PC-9 (cell line): ENCODE measurements around the gene LRCH3. TPM values are rescaled to one million over a fixed set of nuclear protein-coding genes. Genes with fewer than 3 reads are reported as not detected.

Experiments used
- BruUV-seq: library from RNA; stranded (reverse); fragments of 400-500 nt; replicated peaks from 2 replicates; lab custom pipeline; 2021; lab: Mats Ljungman, UMichigan
- CTCF ChIA-PET: fragments of 300-600 bp; sonication (Branson Sonifier 250); formaldehyde crosslinking; loops from one replicate; lab custom pipeline; 2022; ENCODE audit warnings: antibody characterized with exemption; lab: Charles Lee
- POLR2A ChIA-PET: fragments of 300-600 bp; sonication (Branson Sonifier 250); formaldehyde crosslinking; loops from one replicate; lab custom pipeline; 2022; ENCODE audit warnings: antibody characterized with exemption; ENCODE audit not compliant: unreplicated experiment; lab: Charles Lee
- DNase-seq, 2 experiments: peaks; one replicate each; pipeline versions ENCODE4 v3.0.0 to v3.0.0-alpha.2; 2015 to 2022; ENCODE audit warnings: mixed read lengths in 1 of 2
- H2AFZ ChIP-seq: fragments of 200-600 bp; sonication (generic); 2 replicates; pipeline ENCODE4 v1.8.1; 2017; ENCODE audit warnings: antibody characterized with exemption
- H3F3A ChIP-seq: fragments of 200-600 bp; sonication (generic); 2 replicates; pipeline ENCODE4 v1.8.1; 2017; ENCODE audit warnings: antibody characterized with exemption, mild to moderate bottlenecking, low read depth; ENCODE audit not compliant: insufficient read depth
- H3K27ac ChIP-seq: fragments of 200-600 bp; sonication (generic); 2 replicates; pipeline ENCODE4 v1.6.1; 2016; ENCODE audit warnings: mixed run types
- H3K27me3 ChIP-seq: fragments of 200-600 bp; sonication (generic); 2 replicates; pipeline ENCODE4 v1.6.1; 2016; ENCODE audit warnings: low read depth, mixed run types; ENCODE audit not compliant: insufficient read depth
- H3K36me3 ChIP-seq: fragments of 200-600 bp; sonication (generic); 2 replicates; pipeline ENCODE4 v1.6.1; 2016; ENCODE audit warnings: low read depth, mixed run types
- H3K4me1 ChIP-seq: fragments of 200-600 bp; sonication (generic); replicated peaks from 2 replicates; pipeline ENCODE4 v1.6.1; 2016; ENCODE audit warnings: mixed run types; ENCODE audit not compliant: insufficient read depth
- H3K4me2 ChIP-seq: fragments of 200-600 bp; sonication (generic); 2 replicates; pipeline ENCODE4 v1.6.1; 2017; ENCODE audit warnings: mixed run types
- H3K4me3 ChIP-seq: fragments of 200-600 bp; sonication (generic); 2 replicates; pipeline ENCODE4 v1.6.1; 2016; ENCODE audit warnings: mixed run types
- H3K79me2 ChIP-seq: fragments of 200-600 bp; sonication (generic); 2 replicates; pipeline ENCODE4 v1.6.1; 2017; ENCODE audit warnings: low read depth, mixed run types
- H3K9me2 ChIP-seq: fragments of 200-600 bp; sonication (generic); 2 replicates; pipeline ENCODE4 v1.8.1; 2017; ENCODE audit warnings: mild to moderate bottlenecking; ENCODE audit not compliant: insufficient read depth
- H3K9me3 ChIP-seq: fragments of 200-600 bp; sonication (generic); 2 replicates; pipeline ENCODE4 v1.8.1; 2016; ENCODE audit warnings: low read depth; ENCODE audit not compliant: insufficient read depth
- H4K20me1 ChIP-seq: fragments of 200-600 bp; sonication (generic); 2 replicates; pipeline ENCODE4 v1.8.1; 2017; ENCODE audit not compliant: insufficient read depth
- EZH2 ChIP-seq: fragments of 200-600 bp; sonication (generic); IDR thresholded peaks from 2 replicates; pipeline ENCODE4 v1.8.0; 2017; ENCODE audit warnings: antibody characterized with exemption, low read depth
- intact Hi-C: fragments of 100-400 bp; cut with micrococcal nuclease; formaldehyde crosslinking; loops from one replicate; pipeline ENCODE4 v1.10.0; 2022; ENCODE audit not compliant: unreplicated experiment
- total RNA-seq: library from RNA; stranded (reverse); gene quantifications from 2 replicates; pipeline ENCODE4 v1.2.3, GENCODE V29; 2021
- TF ChIP-seq, protein P1 (sequence below): fragments of 200-600 bp; sonication (generic); conservative IDR thresholded peaks from 2 replicates; pipeline ENCODE4 v1.6.1; 2017; ENCODE audit warnings: mixed run types, antibody characterized with exemption, mild to moderate bottlenecking, moderate library complexity

The LRCH3 gene
- total RNA-seq, 1 experiment from 2014 or later: 51.9 TPM

GRCh38 chr3:197793247-197793646 lies 2.2 kb downstream of the LRCH3 start:
- H3K9me2 ChIP-seq: no peaks in the 10 kb centered on the region; the same call in 1 of the 2 replicates
- peaks cover 10% of the 10 kb centered on the region; the same call in 1 of the 2 replicates for H4K20me1 ChIP-seq
- H3K79me2 ChIP-seq: peaks cover 70% of the 10 kb centered on the region
- no peaks in the 10 kb centered on the region for H3K27me3 ChIP-seq
- TF ChIP-seq, protein P1, sequence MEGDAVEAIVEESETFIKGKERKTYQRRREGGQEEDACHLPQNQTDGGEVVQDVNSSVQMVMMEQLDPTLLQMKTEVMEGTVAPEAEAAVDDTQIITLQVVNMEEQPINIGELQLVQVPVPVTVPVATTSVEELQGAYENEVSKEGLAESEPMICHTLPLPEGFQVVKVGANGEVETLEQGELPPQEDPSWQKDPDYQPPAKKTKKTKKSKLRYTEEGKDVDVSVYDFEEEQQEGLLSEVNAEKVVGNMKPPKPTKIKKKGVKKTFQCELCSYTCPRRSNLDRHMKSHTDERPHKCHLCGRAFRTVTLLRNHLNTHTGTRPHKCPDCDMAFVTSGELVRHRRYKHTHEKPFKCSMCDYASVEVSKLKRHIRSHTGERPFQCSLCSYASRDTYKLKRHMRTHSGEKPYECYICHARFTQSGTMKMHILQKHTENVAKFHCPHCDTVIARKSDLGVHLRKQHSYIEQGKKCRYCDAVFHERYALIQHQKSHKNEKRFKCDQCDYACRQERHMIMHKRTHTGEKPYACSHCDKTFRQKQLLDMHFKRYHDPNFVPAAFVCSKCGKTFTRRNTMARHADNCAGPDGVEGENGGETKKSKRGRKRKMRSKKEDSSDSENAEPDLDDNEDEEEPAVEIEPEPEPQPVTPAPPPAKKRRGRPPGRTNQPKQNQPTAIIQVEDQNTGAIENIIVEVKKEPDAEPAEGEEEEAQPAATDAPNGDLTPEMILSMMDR: no peak
- TF ChIP-seq EZH2: no peak
- no peaks in the 10 kb centered on the region for H3K36me3 ChIP-seq
- peak overlapping the region; percentile 66 for H3K27ac ChIP-seq
- H3K4me3 ChIP-seq: peak overlapping the region; percentile 20; the same call in 1 of the 2 replicates
- no peak overlapping the region for H2AFZ ChIP-seq
- BruUV-seq: no TSS peak
- no peaks in the 10 kb centered on the region for H3K9me3 ChIP-seq
- H3K4me1 ChIP-seq: peaks cover 49% of the 10 kb centered on the region
- ChIA-PET CTCF (interaction anchor here (1.3 kb wide), 1 partner anchor 119 kb away, joined by 3 read pairs; no protein-coding TSS in a partner anchor), POLR2A (interaction anchor here (0.5 to 0.9 kb wide), 3 partner anchors 334 to 1232 kb away, joined by 6 to 11 read pairs (median 7); no protein-coding TSS in a partner anchor)
- peak in 1 of 2 experiments; percentile 94 for DNase-seq
- H3F3A ChIP-seq: peaks cover 54% of the 10 kb centered on the region
- peak overlapping the region; percentile 66 for H3K4me2 ChIP-seq
- intact Hi-C loops: loop anchor here (1.0 kb wide), 1 partner anchor 81 kb away; no protein-coding TSS in a partner anchor

GRCh38 chr3:197794115-197794514 lies 3.1 kb downstream of the LRCH3 start:
- CTCF ChIA-PET: interaction anchor here (1.3 kb wide), 1 partner anchor 120 kb away, joined by 3 read pairs; no protein-coding TSS in a partner anchor
- H3K9me2 ChIP-seq: no peaks in the 10 kb centered on the region; the same call in 1 of the 2 replicates
- H3K4me1 ChIP-seq: peaks cover 49% of the 10 kb centered on the region
- H3K27me3 ChIP-seq: no peaks in the 10 kb centered on the region
- TF ChIP-seq, protein P1: no peak
- no peak for TF ChIP-seq EZH2
- no TSS peak for BruUV-seq
- no peak overlapping the region for H3K4me3 ChIP-seq
- H3K79me2 ChIP-seq: peaks cover 79% of the 10 kb centered on the region
- POLR2A ChIA-PET: no interaction called here
- peak overlapping the region; percentile 66 for H3K4me2 ChIP-seq
- H2AFZ ChIP-seq: no peak overlapping the region
- H3K27ac ChIP-seq: peak overlapping the region; percentile 66
- DNase-seq: no peak
- intact Hi-C loops: no loop called here
- peaks cover 52% of the 10 kb centered on the region for H3F3A ChIP-seq
- peaks cover 10% of the 10 kb centered on the region; the same call in 1 of the 2 replicates for H4K20me1 ChIP-seq
- no peaks in the 10 kb centered on the region for H3K9me3 ChIP-seq
- no peaks in the 10 kb centered on the region for H3K36me3 ChIP-seq

DNA sequence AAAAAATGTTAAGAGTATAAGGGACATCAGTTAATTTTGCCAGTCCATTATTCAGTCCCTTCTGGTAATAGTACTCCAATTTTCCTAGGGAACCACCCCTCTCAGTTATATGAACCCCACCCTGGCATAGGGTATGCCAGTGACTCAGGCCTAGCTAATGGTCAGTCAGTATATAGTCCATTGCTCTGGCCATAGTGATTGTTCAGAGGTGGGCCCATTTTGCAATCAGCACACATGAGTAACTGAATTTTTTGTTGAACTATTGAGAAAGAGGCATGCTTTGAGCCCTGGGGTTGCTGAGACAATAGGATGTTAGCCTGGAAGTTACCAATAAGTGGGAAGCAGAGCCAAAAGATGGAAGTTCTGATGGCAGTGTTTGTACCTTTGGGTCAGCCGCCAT lies 4.1 kb downstream of the LRCH3 start:
- peak overlapping the region; percentile 20 for H3K4me2 ChIP-seq
- H3K4me1 ChIP-seq: peaks cover 48% of the 10 kb centered on the region
- H3K4me3 ChIP-seq: no peak overlapping the region
- peak overlapping the region; percentile 66 for H3K27ac ChIP-seq
- TF ChIP-seq, protein P1: no peak
- TF ChIP-seq EZH2: no peak
- H3F3A ChIP-seq: peaks cover 43% of the 10 kb centered on the region
- CTCF ChIA-PET: interaction anchor here (0.6 kb wide), 1 partner anchor 14 kb away, joined by 6 read pairs; no protein-coding TSS in a partner anchor
- peaks cover 90% of the 10 kb centered on the region for H3K79me2 ChIP-seq
- intact Hi-C loops: no loop called here
- BruUV-seq: no TSS peak
- H3K9me3 ChIP-seq: no peaks in the 10 kb centered on the region
- H3K36me3 ChIP-seq: no peaks in the 10 kb centered on the region
- H3K27me3 ChIP-seq: no peaks in the 10 kb centered on the region
- H2AFZ ChIP-seq: no peak overlapping the region
- peak; percentile 15 to 88 for DNase-seq
- POLR2A ChIA-PET: interaction anchor here (0.6 kb wide), 1 partner anchor 26 kb away, joined by 9 read pairs; no protein-coding TSS in a partner anchor
- H3K9me2 ChIP-seq: no peaks in the 10 kb centered on the region; the same call in 1 of the 2 replicates
- H4K20me1 ChIP-seq: peaks cover 10% of the 10 kb centered on the region; the same call in 1 of the 2 replicates
